K562 (cell line): ENCODE data around the gene ANKRD65. TPM values are rescaled to one million over a fixed set of nuclear protein-coding genes. Genes with fewer than 3 reads are reported as not detected.

Source experiments
- ARID2 ChIP-seq: fragments of 450-650 bp; IDR thresholded peaks from 2 replicates; pipeline ENCODE4 v1.6.1; 2017; ENCODE audit warnings: antibody characterized with exemption, mild to moderate bottlenecking
- ARID3A ChIP-seq: IDR thresholded peaks from 2 replicates; pipeline ENCODE4 v1.6.1; 2012; ENCODE audit warnings: low read depth, low read length, improper control_type of control experiment, borderline replicate concordance
- CAMTA2 ChIP-seq: fragments of 250-450 bp; sonication (Bioruptor Pico); conservative IDR thresholded peaks from 2 replicates; pipeline ENCODE4 v1.5.1; 2022
- CBX1 ChIP-seq: sonication (generic); IDR thresholded peaks from 2 replicates; pipeline ENCODE4 v1.6.1; 2016; ENCODE audit warnings: antibody characterized with exemption, low read depth, mild to moderate bottlenecking
- CSDE1 ChIP-seq, 2 experiments: fragments of 450-650 bp; IDR thresholded peaks; 2 replicates each; pipeline ENCODE4 v1.6.1; 2016; ENCODE audit warnings: mild to moderate bottlenecking in 1 of 2
- DIDO1 ChIP-seq: fragments of 450-650 bp; IDR thresholded peaks from 2 replicates; pipeline ENCODE4 v1.6.1; 2016; ENCODE audit warnings: low read depth, missing biosample characterization, missing genetic modification characterization
- ETV5 ChIP-seq: sonication (generic); formaldehyde crosslinking; IDR thresholded peaks from 2 replicates; pipeline ENCODE4 v1.4.0; 2020; ENCODE audit warnings: low read depth, mild to moderate bottlenecking, missing genetic modification reagents
- JUND ChIP-seq, 2 experiments: IDR thresholded peaks; 2 replicates in 1 of 2; 3 replicates in 1 of 2; pipeline ENCODE4 v1.6.1; 2011; ENCODE audit warnings: borderline replicate concordance in 2 of 2, low read depth in 2 of 2, low read length in 2 of 2, improper control_type of control experiment in 1 of 2, missing biosample characterization in 1 of 2, missing genetic modification characterization in 1 of 2, missing genetic modification reagents in 1 of 2
- POLR2H ChIP-seq: IDR thresholded peaks from 2 replicates; pipeline ENCODE4 v1.6.1; 2016; ENCODE audit warnings: missing genetic modification characterization, low read depth, mild to moderate bottlenecking, control low read depth, missing compliant biosample characterization, moderate library complexity
- SP2 ChIP-seq: IDR thresholded peaks from 2 replicates; pipeline ENCODE4 v1.6.1; 2011; ENCODE audit warnings: mild to moderate bottlenecking, low read depth, low read length, moderate library complexity; ENCODE audit not compliant: poor library complexity, severe bottlenecking; ENCODE audit errors: extremely low read depth
- SREBF1 ChIP-seq: fragments of 150-350 bp; IDR thresholded peaks from 2 replicates; pipeline ENCODE4 v1.6.1; 2014; ENCODE audit warnings: antibody characterized with exemption, low read depth, low read length, borderline replicate concordance
- TEAD1 ChIP-seq, 2 experiments: fragments of 450-650 bp in 1 of 2; sonication (generic) in 1 of 2; formaldehyde crosslinking; IDR thresholded peaks; 2 replicates each; pipeline versions ENCODE4 v1.4.0 to v1.8.0; 2020 to 2022; ENCODE audit warnings: mild to moderate bottlenecking in 2 of 2, missing genetic modification reagents in 1 of 2
- ZBTB40 ChIP-seq, 2 experiments: fragments of 450-650 bp in 1 of 2; sonication (generic) in 1 of 2; formaldehyde crosslinking in 1 of 2; IDR thresholded peaks; 2 replicates each; pipeline versions ENCODE4 v1.7.1 to v1.9.0; 2016 to 2022; ENCODE audit warnings: inconsistent platforms in 1 of 2, mild to moderate bottlenecking in 1 of 2, missing genetic modification reagents in 1 of 2
- ZNF232 ChIP-seq: sonication (generic); formaldehyde crosslinking; IDR thresholded peaks from 2 replicates; pipeline ENCODE4 v1.8.0; 2022; ENCODE audit warnings: mild to moderate bottlenecking, missing genetic modification reagents
- ZNF436 ChIP-seq: fragments of 250-450, 450-650 bp; sonication (Bioruptor Pico); formaldehyde crosslinking; IDR thresholded peaks from 2 replicates; pipeline ENCODE4 v1.7.0; 2020; ENCODE audit warnings: mild to moderate bottlenecking
- ZNF699 ChIP-seq: fragments of 250-450 bp; sonication (Bioruptor Pico); IDR thresholded peaks from 2 replicates; pipeline ENCODE4 v1.8.0; 2021; ENCODE audit warnings: mild to moderate bottlenecking, moderate library complexity; ENCODE audit not compliant: insufficient replicate concordance
- polyA plus RNA-seq, 8 experiments: library from polyadenylated mRNA; depleted of rRNA in 4 of 8; stranded (reverse) in 5 of 8; unstranded in 3 of 8; fragments of >200 nt; fragmentation: Nextera tagmentation in 2 of 8; fragmentation: Illumina TruSeq in 1 of 8; extraction: Ambion mirVana in 2 of 8; extraction: Trizol in 1 of 8; gene quantifications; 2 replicates each; pipeline versions ENCODE4 v1.2.1 to v1.2.3, GENCODE V29; 2011 to 2014; ENCODE audit warnings: inconsistent platforms in 1 of 8, missing spikeins in 1 of 8
- total RNA-seq, 7 experiments: library from RNA; depleted of rRNA in 6 of 7; stranded (reverse); fragments of >200 nt in 6 of 7; fragmentation: Illumina TruSeq in 2 of 7; extraction: Trizol in 2 of 7; gene quantifications; 2 replicates each; pipeline versions ENCODE4 v1.2.1 to v1.2.3, GENCODE V29; 2011 to 2021; ENCODE audit warnings: low replicate concordance in 1 of 7

Gene ANKRD65
- total and polyA plus RNA-seq, 9 of the 15 experiments (the other 6 are each of a cell fraction or from before 2014, with no cell fraction given): not detected

- peak; percentile 34; the same call in 1 of the 2 replicates for TF ChIP-seq JUND (IDR thresholded peaks at IDR 0.05; ENCODE audit: borderline replicate concordance, low read depth, low read length)
- TF ChIP-seq JUND (tag; IDR thresholded peaks at IDR 0.05; ENCODE audit: borderline replicate concordance, low read depth, low read length): no peak
- TF ChIP-seq CBX1: no peak
- TF ChIP-seq TEAD1 (CRISPR knock-in tag; IDR thresholded peaks at IDR 0.05): peak in 1 of 2 experiments; percentile 77; a peak in 1 of 4 replicates
- TF ChIP-seq ZNF436 (CRISPR knock-in tag): no peak
- no peak for TF ChIP-seq POLR2H
- TF ChIP-seq DIDO1: no peak
- peak; percentile 73 for TF ChIP-seq ETV5 (CRISPR knock-in tag)
- TF ChIP-seq ZNF699 (CRISPR knock-in tag): no peak
- no peak for TF ChIP-seq ARID3A
- no peak for TF ChIP-seq ZBTB40 (IDR thresholded peaks at IDR 0.05)
- no peak for TF ChIP-seq ZBTB40 (CRISPR knock-in tag; IDR thresholded peaks at IDR 0.05)
- TF ChIP-seq CSDE1 (IDR thresholded peaks at IDR 0.05): no peak
- TF ChIP-seq SREBF1: no peak
- TF ChIP-seq CAMTA2: no peak
- no peak for TF ChIP-seq ZNF232 (CRISPR knock-in tag)
- TF ChIP-seq SP2: no peak
- no peak for TF ChIP-seq ARID2
Measured at GRCh38 chr1:1441002-1441888, 20.2 kb upstream of the ANKRD65 start (continued).
